Measurements from ENCODE around the gene TM7SF3. TPM values are rescaled to one million over a fixed set of nuclear protein-coding genes. Genes with fewer than 3 reads are reported as not detected.

TM7SF3 gene
- total and polyA plus RNA-seq, 2 donors (not counting 3 experiments of a cell fraction or from before 2014, with no cell fraction given): 54.8 to 70.7 TPM

GRCh38 chr12:27008081-27008480 is 6.1 kb downstream of the TM7SF3 start:
- no TSS peak for BruUV-seq (replicated peaks)
- Histone ChIP-seq H3K4me2 (ENCODE audit: insufficient read depth, low read length) (no peak overlapping the region), H3K27me3 (ENCODE audit: control insufficient read depth in 2 of 2, insufficient read depth in 2 of 2, low read length in 2 of 2) (no peaks in the 10 kb centered on the region), H2AFZ (ENCODE audit: low read depth, low read length) (no peak overlapping the region), H3K9me3 (replicated peaks; ENCODE audit: control insufficient read depth, insufficient read depth, low read length) (no peaks in the 10 kb centered on the region), H3K36me3 (ENCODE audit: control insufficient read depth in 2 of 2, extremely low read depth in 1 of 2, insufficient read depth in 2 of 2, low read length in 2 of 2) (peaks cover 0 to 3% of the 10 kb centered on the region in 2 experiments), H3K9me1 (replicated peaks; ENCODE audit: control insufficient read depth, extremely low read depth, insufficient read depth, low read length) (no peaks in the 10 kb centered on the region), H3K4me3 (replicated peaks in 1 of 3; ENCODE audit: insufficient read depth in 1 of 3, low read depth in 1 of 3, low read length in 3 of 3) (no peak overlapping the region), H4K20me1 (replicated peaks; ENCODE audit: control insufficient read depth, extremely low read depth, insufficient read depth, low read length) (peaks cover 3% of the 10 kb centered on the region), H3K79me2 (ENCODE audit: control insufficient read depth, insufficient read depth, low read length) (peaks cover 23% of the 10 kb centered on the region), H3K4me1 (ENCODE audit: control insufficient read depth, extremely low read depth, insufficient read depth, low read length) (peaks cover 8% of the 10 kb centered on the region), H3K27ac (ENCODE audit: insufficient read depth, low read depth, low read length) (no peak overlapping the region), H3K9ac (replicated peaks; ENCODE audit: extremely low read depth, insufficient read depth, low read length) (no peak overlapping the region)
- TF ChIP-seq MAX (IDR thresholded peaks at IDR 0.05; ENCODE audit: insufficient read depth, insufficient read length): no peak
- no peak for TF ChIP-seq MYC (IDR thresholded peaks at IDR 0.05; ENCODE audit: low read depth, low read length)
- no peak for TF ChIP-seq EZH2 (IDR thresholded peaks at IDR 0.05; ENCODE audit: borderline replicate concordance, low read depth, low read length, severe bottlenecking)
- no peak for TF ChIP-seq POLR2AphosphoS5 (IDR thresholded peaks at IDR 0.05; ENCODE audit: insufficient read depth, low read depth, low read length)
- TF ChIP-seq JUN (IDR thresholded peaks at IDR 0.05; ENCODE audit: borderline replicate concordance, insufficient read depth, insufficient read length, low read depth): no peak
- TF ChIP-seq FOS (IDR thresholded peaks at IDR 0.05; ENCODE audit: borderline replicate concordance, insufficient read depth, low read length): no peak
- CTCF ChIA-PET: interaction anchor here (3.6 kb wide), 1 partner anchor 298 kb away, joined by 14 read pairs; no protein-coding TSS in a partner anchor
- dilution Hi-C loops (cut with MboI; ENCODE audit: extremely low pct_ligation_motif_present, low sequenced_read_pairs): no loop called here
- FAIRE-seq: no peak
- POLR2A ChIA-PET: no interaction called here
- DNase-seq (ENCODE audit: low read depth, low spot score): no peak
- intact Hi-C loops (cut with micrococcal nuclease): no loop called here

GRCh38 chr12:27006797-27007467 is 7.3 kb downstream of the TM7SF3 start:
- Histone ChIP-seq H3K9ac (replicated peaks; ENCODE audit: extremely low read depth, insufficient read depth, low read length) (no peak overlapping the region), H2AFZ (ENCODE audit: low read depth, low read length) (no peak overlapping the region), H3K27me3 (ENCODE audit: control insufficient read depth in 2 of 2, insufficient read depth in 2 of 2, low read length in 2 of 2) (no peaks in the 10 kb centered on the region), H3K9me1 (replicated peaks; ENCODE audit: control insufficient read depth, extremely low read depth, insufficient read depth, low read length) (no peaks in the 10 kb centered on the region), H3K9me3 (replicated peaks; ENCODE audit: control insufficient read depth, insufficient read depth, low read length) (no peaks in the 10 kb centered on the region), H3K79me2 (ENCODE audit: control insufficient read depth, insufficient read depth, low read length) (peaks cover 17% of the 10 kb centered on the region), H3K36me3 (ENCODE audit: control insufficient read depth in 2 of 2, extremely low read depth in 1 of 2, insufficient read depth in 2 of 2, low read length in 2 of 2) (peaks cover 0 to 3% of the 10 kb centered on the region in 2 experiments), H3K4me2 (ENCODE audit: insufficient read depth, low read length) (no peak overlapping the region), H3K27ac (ENCODE audit: insufficient read depth, low read depth, low read length) (no peak overlapping the region), H3K4me3 (replicated peaks in 1 of 3; ENCODE audit: insufficient read depth in 1 of 3, low read depth in 1 of 3, low read length in 3 of 3) (no peak overlapping the region), H4K20me1 (replicated peaks; ENCODE audit: control insufficient read depth, extremely low read depth, insufficient read depth, low read length) (peaks cover 3% of the 10 kb centered on the region), H3K4me1 (ENCODE audit: control insufficient read depth, extremely low read depth, insufficient read depth, low read length) (peaks cover 6% of the 10 kb centered on the region)
- intact Hi-C loops (cut with micrococcal nuclease): no loop called here
- dilution Hi-C loops (cut with MboI; ENCODE audit: extremely low pct_ligation_motif_present, low sequenced_read_pairs): no loop called here
- FAIRE-seq (no peak), DNase-seq (ENCODE audit: low read depth, low spot score) (no peak)
- TF ChIP-seq POLR2A (IDR thresholded peaks at IDR 0.05; ENCODE audit: low read depth, low read length) (no peak), CTCF (IDR thresholded peaks at IDR 0.05; ENCODE audit: extremely low read depth in 1 of 2, insufficient read depth in 1 of 2, low read depth in 1 of 2, low read length in 2 of 2) (no peak), FOS (IDR thresholded peaks at IDR 0.05; ENCODE audit: borderline replicate concordance, insufficient read depth, low read length) (peak; percentile 13), MAX (IDR thresholded peaks at IDR 0.05; ENCODE audit: insufficient read depth, insufficient read length) (no peak)
- ChIA-PET POLR2A (no interaction called here), CTCF (interaction anchor here (1.1 kb wide), 1 partner anchor 9 kb away, joined by 3 read pairs; no protein-coding TSS in a partner anchor)
- BruUV-seq (replicated peaks): no TSS peak

All from endothelial cell of umbilical vein (primary cell).